ENCODE results near the gene PHF21A. TPM values are rescaled to one million over a fixed set of nuclear protein-coding genes. Genes with fewer than 3 reads are reported as not detected.

PHF21A gene
- total and polyA plus RNA-seq, 12 donors: 9.6 to 48.0 (median 35.9) TPM

GRCh38 chr11:46160100-46160499 is 38.8 kb upstream of the PHF21A start:
- DNase-seq: no peak
- no peak for ATAC-seq
- Histone ChIP-seq H3K4me3 (no peak overlapping the region), H3K4me1 (no peaks in the 10 kb centered on the region), H3K36me3 (no peaks in the 10 kb centered on the region), H3K9me3 (no peaks in the 10 kb centered on the region), H3K27ac (no peak overlapping the region), H3K27me3 (peaks cover 0 to 63% (median 25%) of the 10 kb centered on the region in 7 donors)
- TF ChIP-seq CTCF (IDR thresholded peaks at IDR 0.05): peak in 3 of 9 donors; percentile 7 to 17 (median 14)
- intact Hi-C loops (cut with DNase I): no loop called here
- 42 to 51% methylated on average over 3 of the region's 3 CpGs for WGBS, 2 donors

DNA sequence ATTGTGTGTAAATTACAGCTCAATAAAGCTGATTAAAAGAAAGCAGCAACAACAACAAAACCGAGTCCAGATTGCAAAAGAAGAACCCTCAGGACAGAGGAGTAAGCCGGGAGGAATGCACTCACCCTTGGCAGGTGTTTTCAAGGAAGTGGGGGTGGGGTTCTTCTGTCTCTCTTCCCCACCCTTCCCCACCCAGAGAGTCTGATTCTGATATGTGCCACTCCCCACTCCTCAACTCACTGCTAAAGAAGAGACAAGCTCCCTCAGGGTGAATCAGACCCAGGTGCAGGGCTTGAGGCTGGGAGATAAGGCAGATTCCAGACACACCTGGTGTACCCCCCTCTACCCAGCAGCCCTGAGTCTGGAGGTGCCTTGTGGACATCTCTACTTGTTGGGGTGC is 38.4 kb upstream of the PHF21A start:
- Histone ChIP-seq H3K27ac (no peak overlapping the region), H3K27me3 (peaks cover 0 to 59% (median 20%) of the 10 kb centered on the region in 7 donors), H3K4me3 (no peak overlapping the region), H3K4me1 (no peaks in the 10 kb centered on the region), H3K9me3 (no peaks in the 10 kb centered on the region), H3K36me3 (no peaks in the 10 kb centered on the region)
- DNase-seq (no peak), ATAC-seq (no peak)
- no peak for TF ChIP-seq CTCF (IDR thresholded peaks at IDR 0.05)
- intact Hi-C loops (cut with DNase I): no loop called here
- 23 to 43% methylated on average over 2 of the region's 2 CpGs for WGBS, 2 donors

- H3K27me3 ChIP-seq: peaks cover 0 to 27% (median 8%) of the 10 kb centered on the region in 7 donors
- ATAC-seq (no peak), DNase-seq (no peak)
- H3K9me3 ChIP-seq: peaks cover 0 to 6% (median 0%) of the 10 kb centered on the region in 11 donors
- TF ChIP-seq CTCF (IDR thresholded peaks at IDR 0.05): no peak
- no peaks in the 10 kb centered on the region for H3K36me3 ChIP-seq
- WGBS, 2 donors: 71 to 81% methylated on average over 4 of the region's 4 CpGs
- H3K27ac ChIP-seq: no peak overlapping the region
- no peaks in the 10 kb centered on the region for H3K4me1 ChIP-seq
- H3K4me3 ChIP-seq: no peak overlapping the region
- intact Hi-C loops (cut with DNase I): no loop called here
Observed at GRCh38 chr11:46149826-46150225, 28.6 kb upstream of the PHF21A start.

GRCh38 chr11:46149342-46149741 is 28.1 kb upstream of the PHF21A start:
- no peak for ATAC-seq
- DNase-seq: no peak
- Histone ChIP-seq H3K36me3 (no peaks in the 10 kb centered on the region), H3K9me3 (peaks cover 0 to 6% (median 0%) of the 10 kb centered on the region in 11 donors), H3K27ac (no peak overlapping the region), H3K4me1 (no peaks in the 10 kb centered on the region), H3K4me3 (no peak overlapping the region), H3K27me3 (peaks cover 0 to 27% (median 8%) of the 10 kb centered on the region in 7 donors)
- intact Hi-C loops (cut with DNase I): no loop called here
- WGBS, 2 donors: 24 to 26% methylated on average over 11 of the region's 11 CpGs
- no peak for TF ChIP-seq CTCF (IDR thresholded peaks at IDR 0.05)

Data from heart right ventricle (tissue), 16 donors.